Measurements from ENCODE around the gene SMOC2.

The SMOC2 gene

GRCh38 chr6:168717491-168717890, 276.5 kb downstream of the SMOC2 start:
- DNase-seq = no peak
